Central memory CD8-positive, alpha-beta T cell (primary cell): ENCODE measurements around the gene SEMA3C.

ENCODE experiments used
- ATAC-seq: fragments of 150-1000 bp; cut with Tn5 transposase; replicated peaks from 2 replicates; pipeline ENCODE4 v1.10.0; 2022; ENCODE audit warnings: mild to moderate bottlenecking, moderate FRiP score, moderate number of reproducible peaks; ENCODE audit not compliant: poor library complexity, severe bottlenecking; ENCODE audit errors: extremely low read depth
- DNase-seq, 2 donors: peaks; one replicate each; pipeline ENCODE4 v3.0.0; 2021; ENCODE audit warnings: low spot score in 2 of 2
- H3K27ac Mint-ChIP-seq: one replicate; pipeline ENCODE4 v1.8.0; 2022; ENCODE audit warnings: low read depth, mild to moderate bottlenecking, moderate library complexity, mixed read lengths
- H3K27me3 Mint-ChIP-seq: one replicate; pipeline ENCODE4 v1.8.0; 2022; ENCODE audit warnings: mixed read lengths
- H3K36me3 Mint-ChIP-seq: one replicate; pipeline ENCODE4 v1.8.0; 2022; ENCODE audit warnings: mild to moderate bottlenecking, moderate library complexity, mixed read lengths; ENCODE audit not compliant: insufficient read depth
- H3K4me1 Mint-ChIP-seq: one replicate; pipeline ENCODE4 v1.8.0; 2022; ENCODE audit warnings: mixed read lengths
- H3K4me3 Mint-ChIP-seq: one replicate; pipeline ENCODE4 v1.8.0; 2022; ENCODE audit warnings: mild to moderate bottlenecking, moderate library complexity, mixed read lengths
- H3K9me3 Mint-ChIP-seq: one replicate; pipeline ENCODE4 v1.8.0; 2022; ENCODE audit warnings: mixed read lengths

The SEMA3C gene

GRCh38 chr7:80895056-80895455 lies 23.8 kb downstream of the SEMA3C start:
- Mint-ChIP-seq H3K9me3 (peaks cover 19% of the 10 kb centered on the region), H3K36me3 (no peaks in the 10 kb centered on the region), H3K4me1 (no peaks in the 10 kb centered on the region), H3K27ac (no peak overlapping the region), H3K4me3 (no peak overlapping the region), H3K27me3 (no peaks in the 10 kb centered on the region)
- no peak for DNase-seq
- ATAC-seq: no peak

GRCh38 chr7:80891259-80891544 lies 27.6 kb downstream of the SEMA3C start:
- no peaks in the 10 kb centered on the region for H3K27me3 Mint-ChIP-seq
- ATAC-seq (no peak), DNase-seq (no peak)
- H3K4me3 Mint-ChIP-seq: no peak overlapping the region
- H3K9me3 Mint-ChIP-seq: peaks cover 13% of the 10 kb centered on the region
- H3K4me1 Mint-ChIP-seq: no peaks in the 10 kb centered on the region
- H3K27ac Mint-ChIP-seq: no peak overlapping the region
- H3K36me3 Mint-ChIP-seq: no peaks in the 10 kb centered on the region

- DNase-seq (no peak), ATAC-seq (no peak)
- Mint-ChIP-seq H3K27me3 (no peaks in the 10 kb centered on the region), H3K4me3 (no peak overlapping the region), H3K27ac (no peak overlapping the region), H3K9me3 (peaks cover 13% of the 10 kb centered on the region), H3K36me3 (no peaks in the 10 kb centered on the region), H3K4me1 (no peaks in the 10 kb centered on the region)
Observed at GRCh38 chr7:80890426-80891258, 28.2 kb downstream of the SEMA3C start.

GRCh38 chr7:80889525-80889924 lies 29.3 kb downstream of the SEMA3C start:
- Mint-ChIP-seq H3K4me3 (no peak overlapping the region), H3K4me1 (no peaks in the 10 kb centered on the region), H3K27ac (no peak overlapping the region), H3K9me3 (peaks cover 13% of the 10 kb centered on the region), H3K27me3 (no peaks in the 10 kb centered on the region), H3K36me3 (no peaks in the 10 kb centered on the region)
- no peak for DNase-seq
- ATAC-seq: no peak

- DNase-seq (no peak), ATAC-seq (no peak)
- H3K9me3 Mint-ChIP-seq: no peaks in the 10 kb centered on the region
- no peak overlapping the region for H3K27ac Mint-ChIP-seq
- no peak overlapping the region for H3K4me3 Mint-ChIP-seq
- no peaks in the 10 kb centered on the region for H3K27me3 Mint-ChIP-seq
- H3K36me3 Mint-ChIP-seq: peaks cover 3% of the 10 kb centered on the region
- H3K4me1 Mint-ChIP-seq: no peaks in the 10 kb centered on the region
Observed at GRCh38 chr7:80885757-80886156, 33.1 kb downstream of the SEMA3C start.

GRCh38 chr7:80884511-80885195 lies 34.2 kb downstream of the SEMA3C start:
- no peaks in the 10 kb centered on the region for H3K9me3 Mint-ChIP-seq
- no peak for DNase-seq
- H3K4me3 Mint-ChIP-seq: no peak overlapping the region

GRCh38 chr7:80883154-80884025 lies 35.5 kb downstream of the SEMA3C start:
- Mint-ChIP-seq H3K36me3 (peaks cover 3% of the 10 kb centered on the region), H3K4me1 (no peaks in the 10 kb centered on the region), H3K27me3 (no peaks in the 10 kb centered on the region), H3K27ac (no peak overlapping the region), H3K4me3 (no peak overlapping the region), H3K9me3 (no peaks in the 10 kb centered on the region)
- ATAC-seq (no peak), DNase-seq (no peak)

More at GRCh38 chr7:80884511-80885195, 34.2 kb downstream of the SEMA3C start:
- no peaks in the 10 kb centered on the region for H3K27me3 Mint-ChIP-seq
- ATAC-seq: no peak
- H3K27ac Mint-ChIP-seq: no peak overlapping the region
- peaks cover 3% of the 10 kb centered on the region for H3K36me3 Mint-ChIP-seq
- no peaks in the 10 kb centered on the region for H3K4me1 Mint-ChIP-seq

GRCh38 chr7:80882213-80882801 lies 36.5 kb downstream of the SEMA3C start:
- ATAC-seq: no peak
- Mint-ChIP-seq H3K4me1 (no peaks in the 10 kb centered on the region), H3K36me3 (peaks cover 3% of the 10 kb centered on the region), H3K4me3 (no peak overlapping the region), H3K27me3 (no peaks in the 10 kb centered on the region), H3K9me3 (no peaks in the 10 kb centered on the region), H3K27ac (no peak overlapping the region)
- no peak for DNase-seq

- Mint-ChIP-seq H3K27ac (no peak overlapping the region), H3K9me3 (no peaks in the 10 kb centered on the region), H3K36me3 (peaks cover 3% of the 10 kb centered on the region), H3K4me1 (no peaks in the 10 kb centered on the region), H3K27me3 (no peaks in the 10 kb centered on the region), H3K4me3 (no peak overlapping the region)
- ATAC-seq: no peak
- no peak for DNase-seq
Observed at GRCh38 chr7:80881351-80881900, 37.4 kb downstream of the SEMA3C start.

GRCh38 chr7:80879849-80880248 lies 39.0 kb downstream of the SEMA3C start:
- Mint-ChIP-seq H3K27me3 (no peaks in the 10 kb centered on the region), H3K36me3 (peaks cover 3% of the 10 kb centered on the region), H3K4me3 (no peak overlapping the region), H3K27ac (no peak overlapping the region), H3K4me1 (no peaks in the 10 kb centered on the region), H3K9me3 (no peaks in the 10 kb centered on the region)
- DNase-seq (no peak), ATAC-seq (no peak)

GRCh38 chr7:80876894-80877414 lies 41.9 kb downstream of the SEMA3C start:
- Mint-ChIP-seq H3K9me3 (no peaks in the 10 kb centered on the region), H3K4me1 (no peaks in the 10 kb centered on the region), H3K27ac (no peak overlapping the region), H3K36me3 (peaks cover 1% of the 10 kb centered on the region), H3K4me3 (no peak overlapping the region), H3K27me3 (no peaks in the 10 kb centered on the region)
- DNase-seq (no peak), ATAC-seq (no peak)

- H3K36me3 Mint-ChIP-seq: peaks cover 1% of the 10 kb centered on the region
- no peak overlapping the region for H3K27ac Mint-ChIP-seq
- H3K4me3 Mint-ChIP-seq: no peak overlapping the region
- H3K4me1 Mint-ChIP-seq: no peaks in the 10 kb centered on the region
- no peaks in the 10 kb centered on the region for H3K27me3 Mint-ChIP-seq
- H3K9me3 Mint-ChIP-seq: no peaks in the 10 kb centered on the region
- ATAC-seq (no peak), DNase-seq (no peak)
Observed at GRCh38 chr7:80875537-80876120, 43.2 kb downstream of the SEMA3C start.
